ENCODE results near the gene WASF1.

DNA sequence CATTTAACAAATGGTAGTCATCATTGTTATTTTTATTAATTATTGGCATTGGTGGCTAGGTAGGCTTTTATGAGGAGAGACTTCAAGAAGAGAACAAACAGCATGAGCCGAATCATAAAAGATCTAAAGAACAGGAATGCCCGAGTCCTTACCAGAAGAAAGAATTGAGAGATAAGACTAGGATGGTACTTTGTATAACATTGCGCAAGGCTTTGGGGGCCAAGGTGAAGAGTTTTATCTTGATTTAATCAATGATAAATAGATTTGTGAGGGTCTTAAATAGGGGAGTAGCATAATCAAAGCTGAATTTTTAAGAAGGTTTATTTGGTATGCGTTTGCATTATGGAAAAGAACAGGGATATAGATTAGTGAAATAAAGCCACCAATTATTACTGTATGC lies 16.2 kb upstream of the WASF1 start:
- no peak for TF ChIP-seq GATA3 (IDR thresholded peaks at IDR 0.05; ENCODE audit: low read depth, low read length)
- no peak for TF ChIP-seq GATA2 (IDR thresholded peaks at IDR 0.05; ENCODE audit: low read depth, low read length)

Measured in SH-SY5Y (cell line).